K562 (cell line): ENCODE data around the gene RDH16.
"Not testable (repeated sequence)": the region's sequence is repeated elsewhere in the genome, so short reads cannot be mapped to it uniquely, and the experiment has no call there.

Experiments used
- BCL6 ChIP-seq: fragments of 250-450 bp; sonication (Bioruptor Pico); IDR thresholded peaks from 2 replicates; pipeline ENCODE4 v1.4.0; 2020
- CEBPB ChIP-seq: fragments of 450-650 bp; IDR thresholded peaks from 2 replicates; pipeline ENCODE4 v1.6.1; 2016; ENCODE audit warnings: missing genetic modification characterization, missing compliant biosample characterization
- MTF1 ChIP-seq: fragments of 250-450 bp; sonication (Bioruptor Pico); IDR thresholded peaks from 2 replicates; pipeline ENCODE4 v1.9.0; 2021; ENCODE audit warnings: moderate library complexity, mild to moderate bottlenecking, inconsistent platforms, borderline replicate concordance
- NFATC3 ChIP-seq: fragments of 450-650 bp; IDR thresholded peaks from 2 replicates; pipeline ENCODE4 v1.6.1; 2017; ENCODE audit warnings: mild to moderate bottlenecking
- POLR2A ChIP-seq: fragments of 450-650 bp; conservative IDR thresholded peaks from 2 replicates; pipeline ENCODE4 v1.6.1; 2016
- POLR2AphosphoS5 ChIP-seq: IDR thresholded peaks from 2 replicates; pipeline ENCODE4 v1.6.1; 2011; ENCODE audit warnings: mild to moderate bottlenecking, low read depth, low read length, moderate library complexity; ENCODE audit not compliant: control insufficient read depth, insufficient read depth
- SP1 ChIP-seq: sonication (generic); formaldehyde crosslinking; IDR thresholded peaks from 2 replicates; pipeline ENCODE4 v1.8.1; 2022; ENCODE audit warnings: mild to moderate bottlenecking, missing genetic modification reagents
- ZEB2 ChIP-seq: fragments of 450-650 bp; IDR thresholded peaks from 2 replicates; pipeline ENCODE4 v1.6.1; 2016
- TF ChIP-seq, protein P1 (sequence below), 3 experiments: IDR thresholded peaks in 2 of 3; conservative IDR thresholded peaks in 1 of 3; 2 replicates each; pipeline ENCODE4 v1.5.1; 2011 to 2012; ENCODE audit warnings: low read length in 3 of 3, mild to moderate bottlenecking in 3 of 3, control low read depth in 2 of 3, improper control_type of control experiment in 1 of 3, inconsistent platforms in 1 of 3, low read depth in 1 of 3, mixed read lengths in 1 of 3, moderate library complexity in 1 of 3; ENCODE audit not compliant: insufficient read depth in 2 of 3
- TF ChIP-seq, protein P2 (sequence below), 2 experiments: fragments of 450-650 bp; formaldehyde crosslinking in 1 of 2; IDR thresholded peaks; 2 replicates each; pipeline versions ENCODE4 v1.4.0 to v1.6.1; 2014 to 2020; ENCODE audit warnings: mild to moderate bottlenecking in 2 of 2, borderline replicate concordance in 1 of 2, low read depth in 1 of 2
- TF ChIP-seq, protein P3 (sequence below): fragments of 250-450 bp; sonication (Bioruptor Pico); IDR thresholded peaks from 2 replicates; pipeline ENCODE4 v1.8.0; 2021; ENCODE audit warnings: moderate library complexity, mild to moderate bottlenecking, inconsistent platforms
- TF ChIP-seq, protein P4 (sequence below): sonication (generic); formaldehyde crosslinking; IDR thresholded peaks from 2 replicates; pipeline ENCODE4 v1.8.0; 2023; ENCODE audit warnings: missing genetic modification reagents, mild to moderate bottlenecking, borderline replicate concordance

DNA sequence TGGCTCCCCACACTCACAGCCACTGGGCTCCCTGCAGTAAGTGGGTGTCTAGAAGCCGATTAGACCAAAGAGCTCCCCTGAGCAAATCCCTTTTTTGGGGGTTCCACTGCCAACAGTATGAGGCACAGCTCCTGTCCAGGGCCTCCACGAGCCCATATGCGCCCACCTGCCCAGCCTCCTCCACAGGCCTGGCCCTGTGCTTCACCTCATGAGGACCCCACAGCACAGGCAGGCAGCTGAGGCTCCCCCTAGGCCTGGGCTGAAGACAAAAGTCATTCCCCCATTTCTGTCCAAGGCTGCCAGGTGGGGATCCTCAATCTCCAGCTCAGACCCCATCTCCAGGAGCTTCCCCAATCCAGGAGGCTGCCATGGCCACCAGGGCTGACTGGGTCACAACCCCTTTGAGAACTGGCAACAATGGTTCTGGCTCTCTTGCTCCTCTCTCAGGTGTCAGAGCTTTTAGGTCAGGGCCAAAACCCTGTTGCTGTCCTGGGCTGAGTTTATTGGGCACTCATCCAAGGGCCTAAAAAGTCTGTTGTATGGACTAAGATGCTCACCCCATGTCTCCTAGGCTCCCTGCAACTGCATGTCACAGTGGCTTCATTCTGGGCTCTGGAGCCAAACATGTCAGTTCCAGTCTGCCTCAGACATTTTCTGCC is 25.3 kb upstream of the RDH16 start:
- not testable (repeated sequence) for TF ChIP-seq SP1 (CRISPR knock-in tag); POLR2A; NFATC3; ZEB2; CEBPB; BCL6 (CRISPR knock-in tag); MTF1 (CRISPR knock-in tag); POLR2AphosphoS5
- TF ChIP-seq, protein P1, sequence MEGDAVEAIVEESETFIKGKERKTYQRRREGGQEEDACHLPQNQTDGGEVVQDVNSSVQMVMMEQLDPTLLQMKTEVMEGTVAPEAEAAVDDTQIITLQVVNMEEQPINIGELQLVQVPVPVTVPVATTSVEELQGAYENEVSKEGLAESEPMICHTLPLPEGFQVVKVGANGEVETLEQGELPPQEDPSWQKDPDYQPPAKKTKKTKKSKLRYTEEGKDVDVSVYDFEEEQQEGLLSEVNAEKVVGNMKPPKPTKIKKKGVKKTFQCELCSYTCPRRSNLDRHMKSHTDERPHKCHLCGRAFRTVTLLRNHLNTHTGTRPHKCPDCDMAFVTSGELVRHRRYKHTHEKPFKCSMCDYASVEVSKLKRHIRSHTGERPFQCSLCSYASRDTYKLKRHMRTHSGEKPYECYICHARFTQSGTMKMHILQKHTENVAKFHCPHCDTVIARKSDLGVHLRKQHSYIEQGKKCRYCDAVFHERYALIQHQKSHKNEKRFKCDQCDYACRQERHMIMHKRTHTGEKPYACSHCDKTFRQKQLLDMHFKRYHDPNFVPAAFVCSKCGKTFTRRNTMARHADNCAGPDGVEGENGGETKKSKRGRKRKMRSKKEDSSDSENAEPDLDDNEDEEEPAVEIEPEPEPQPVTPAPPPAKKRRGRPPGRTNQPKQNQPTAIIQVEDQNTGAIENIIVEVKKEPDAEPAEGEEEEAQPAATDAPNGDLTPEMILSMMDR (IDR thresholded peaks at IDR 0.05 in 2 of 3, conservative IDR thresholded peaks at IDR 0.05 in 1 of 3; ENCODE audit: insufficient read depth in 2 of 3, low read depth in 1 of 3, low read length in 3 of 3): not testable (repeated sequence)
- TF ChIP-seq, protein P2, sequence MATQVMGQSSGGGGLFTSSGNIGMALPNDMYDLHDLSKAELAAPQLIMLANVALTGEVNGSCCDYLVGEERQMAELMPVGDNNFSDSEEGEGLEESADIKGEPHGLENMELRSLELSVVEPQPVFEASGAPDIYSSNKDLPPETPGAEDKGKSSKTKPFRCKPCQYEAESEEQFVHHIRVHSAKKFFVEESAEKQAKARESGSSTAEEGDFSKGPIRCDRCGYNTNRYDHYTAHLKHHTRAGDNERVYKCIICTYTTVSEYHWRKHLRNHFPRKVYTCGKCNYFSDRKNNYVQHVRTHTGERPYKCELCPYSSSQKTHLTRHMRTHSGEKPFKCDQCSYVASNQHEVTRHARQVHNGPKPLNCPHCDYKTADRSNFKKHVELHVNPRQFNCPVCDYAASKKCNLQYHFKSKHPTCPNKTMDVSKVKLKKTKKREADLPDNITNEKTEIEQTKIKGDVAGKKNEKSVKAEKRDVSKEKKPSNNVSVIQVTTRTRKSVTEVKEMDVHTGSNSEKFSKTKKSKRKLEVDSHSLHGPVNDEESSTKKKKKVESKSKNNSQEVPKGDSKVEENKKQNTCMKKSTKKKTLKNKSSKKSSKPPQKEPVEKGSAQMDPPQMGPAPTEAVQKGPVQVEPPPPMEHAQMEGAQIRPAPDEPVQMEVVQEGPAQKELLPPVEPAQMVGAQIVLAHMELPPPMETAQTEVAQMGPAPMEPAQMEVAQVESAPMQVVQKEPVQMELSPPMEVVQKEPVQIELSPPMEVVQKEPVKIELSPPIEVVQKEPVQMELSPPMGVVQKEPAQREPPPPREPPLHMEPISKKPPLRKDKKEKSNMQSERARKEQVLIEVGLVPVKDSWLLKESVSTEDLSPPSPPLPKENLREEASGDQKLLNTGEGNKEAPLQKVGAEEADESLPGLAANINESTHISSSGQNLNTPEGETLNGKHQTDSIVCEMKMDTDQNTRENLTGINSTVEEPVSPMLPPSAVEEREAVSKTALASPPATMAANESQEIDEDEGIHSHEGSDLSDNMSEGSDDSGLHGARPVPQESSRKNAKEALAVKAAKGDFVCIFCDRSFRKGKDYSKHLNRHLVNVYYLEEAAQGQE (IDR thresholded peaks at IDR 0.05; ENCODE audit: borderline replicate concordance): not testable (repeated sequence)
- TF ChIP-seq, protein P2 (CRISPR knock-in tag; IDR thresholded peaks at IDR 0.05; ENCODE audit: low read depth): not testable (repeated sequence)
- TF ChIP-seq, protein P3, sequence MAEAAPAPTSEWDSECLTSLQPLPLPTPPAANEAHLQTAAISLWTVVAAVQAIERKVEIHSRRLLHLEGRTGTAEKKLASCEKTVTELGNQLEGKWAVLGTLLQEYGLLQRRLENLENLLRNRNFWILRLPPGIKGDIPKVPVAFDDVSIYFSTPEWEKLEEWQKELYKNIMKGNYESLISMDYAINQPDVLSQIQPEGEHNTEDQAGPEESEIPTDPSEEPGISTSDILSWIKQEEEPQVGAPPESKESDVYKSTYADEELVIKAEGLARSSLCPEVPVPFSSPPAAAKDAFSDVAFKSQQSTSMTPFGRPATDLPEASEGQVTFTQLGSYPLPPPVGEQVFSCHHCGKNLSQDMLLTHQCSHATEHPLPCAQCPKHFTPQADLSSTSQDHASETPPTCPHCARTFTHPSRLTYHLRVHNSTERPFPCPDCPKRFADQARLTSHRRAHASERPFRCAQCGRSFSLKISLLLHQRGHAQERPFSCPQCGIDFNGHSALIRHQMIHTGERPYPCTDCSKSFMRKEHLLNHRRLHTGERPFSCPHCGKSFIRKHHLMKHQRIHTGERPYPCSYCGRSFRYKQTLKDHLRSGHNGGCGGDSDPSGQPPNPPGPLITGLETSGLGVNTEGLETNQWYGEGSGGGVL (CRISPR knock-in tag): not testable (repeated sequence)
- TF ChIP-seq, protein P4, sequence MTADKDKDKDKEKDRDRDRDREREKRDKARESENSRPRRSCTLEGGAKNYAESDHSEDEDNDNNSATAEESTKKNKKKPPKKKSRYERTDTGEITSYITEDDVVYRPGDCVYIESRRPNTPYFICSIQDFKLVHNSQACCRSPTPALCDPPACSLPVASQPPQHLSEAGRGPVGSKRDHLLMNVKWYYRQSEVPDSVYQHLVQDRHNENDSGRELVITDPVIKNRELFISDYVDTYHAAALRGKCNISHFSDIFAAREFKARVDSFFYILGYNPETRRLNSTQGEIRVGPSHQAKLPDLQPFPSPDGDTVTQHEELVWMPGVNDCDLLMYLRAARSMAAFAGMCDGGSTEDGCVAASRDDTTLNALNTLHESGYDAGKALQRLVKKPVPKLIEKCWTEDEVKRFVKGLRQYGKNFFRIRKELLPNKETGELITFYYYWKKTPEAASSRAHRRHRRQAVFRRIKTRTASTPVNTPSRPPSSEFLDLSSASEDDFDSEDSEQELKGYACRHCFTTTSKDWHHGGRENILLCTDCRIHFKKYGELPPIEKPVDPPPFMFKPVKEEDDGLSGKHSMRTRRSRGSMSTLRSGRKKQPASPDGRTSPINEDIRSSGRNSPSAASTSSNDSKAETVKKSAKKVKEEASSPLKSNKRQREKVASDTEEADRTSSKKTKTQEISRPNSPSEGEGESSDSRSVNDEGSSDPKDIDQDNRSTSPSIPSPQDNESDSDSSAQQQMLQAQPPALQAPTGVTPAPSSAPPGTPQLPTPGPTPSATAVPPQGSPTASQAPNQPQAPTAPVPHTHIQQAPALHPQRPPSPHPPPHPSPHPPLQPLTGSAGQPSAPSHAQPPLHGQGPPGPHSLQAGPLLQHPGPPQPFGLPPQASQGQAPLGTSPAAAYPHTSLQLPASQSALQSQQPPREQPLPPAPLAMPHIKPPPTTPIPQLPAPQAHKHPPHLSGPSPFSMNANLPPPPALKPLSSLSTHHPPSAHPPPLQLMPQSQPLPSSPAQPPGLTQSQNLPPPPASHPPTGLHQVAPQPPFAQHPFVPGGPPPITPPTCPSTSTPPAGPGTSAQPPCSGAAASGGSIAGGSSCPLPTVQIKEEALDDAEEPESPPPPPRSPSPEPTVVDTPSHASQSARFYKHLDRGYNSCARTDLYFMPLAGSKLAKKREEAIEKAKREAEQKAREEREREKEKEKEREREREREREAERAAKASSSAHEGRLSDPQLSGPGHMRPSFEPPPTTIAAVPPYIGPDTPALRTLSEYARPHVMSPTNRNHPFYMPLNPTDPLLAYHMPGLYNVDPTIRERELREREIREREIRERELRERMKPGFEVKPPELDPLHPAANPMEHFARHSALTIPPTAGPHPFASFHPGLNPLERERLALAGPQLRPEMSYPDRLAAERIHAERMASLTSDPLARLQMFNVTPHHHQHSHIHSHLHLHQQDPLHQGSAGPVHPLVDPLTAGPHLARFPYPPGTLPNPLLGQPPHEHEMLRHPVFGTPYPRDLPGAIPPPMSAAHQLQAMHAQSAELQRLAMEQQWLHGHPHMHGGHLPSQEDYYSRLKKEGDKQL: not testable (repeated sequence)
